Endothelial cell of umbilical vein (primary cell): Measurements from ENCODE around the gene CERS6.

Experiments
- CTCF ChIP-seq, 2 donors: IDR thresholded peaks; 1 replicate in 1 of 2; 2 replicates in 1 of 2; pipeline ENCODE4 v1.5.1; 2011; ENCODE audit warnings: low read length in 2 of 2, mild to moderate bottlenecking in 2 of 2, moderate library complexity in 2 of 2, control low read depth in 1 of 2, inconsistent platforms in 1 of 2, low read depth in 1 of 2; ENCODE audit not compliant: insufficient read depth in 1 of 2; ENCODE audit errors: extremely low read depth in 1 of 2
- EZH2 ChIP-seq: IDR thresholded peaks from 2 replicates; pipeline ENCODE4 v1.6.1; 2012; ENCODE audit warnings: borderline replicate concordance, low read depth, mild to moderate bottlenecking, moderate library complexity, low read length, inconsistent platforms; ENCODE audit not compliant: severe bottlenecking
- JUN ChIP-seq: IDR thresholded peaks from 2 replicates; pipeline ENCODE4 v1.6.1; 2011; ENCODE audit warnings: borderline replicate concordance, low read depth; ENCODE audit not compliant: insufficient read length, insufficient read depth
- POLR2A ChIP-seq: IDR thresholded peaks from 2 replicates; pipeline ENCODE4 v1.6.1; 2012; ENCODE audit warnings: low read depth, mild to moderate bottlenecking, control low read depth, low read length
- POLR2AphosphoS5 ChIP-seq: IDR thresholded peaks from 2 replicates; pipeline ENCODE4 v1.6.1; 2012; ENCODE audit warnings: low read depth, mild to moderate bottlenecking, control low read depth, low read length, moderate library complexity; ENCODE audit not compliant: insufficient read depth
- TF ChIP-seq, protein P1 (sequence below): IDR thresholded peaks from 2 replicates; pipeline ENCODE4 v1.6.1; 2011; ENCODE audit not compliant: insufficient read depth, insufficient read length

GRCh38 chr2:168584911-168585310 is 128.8 kb downstream of the CERS6 start:
- TF ChIP-seq, protein P1, sequence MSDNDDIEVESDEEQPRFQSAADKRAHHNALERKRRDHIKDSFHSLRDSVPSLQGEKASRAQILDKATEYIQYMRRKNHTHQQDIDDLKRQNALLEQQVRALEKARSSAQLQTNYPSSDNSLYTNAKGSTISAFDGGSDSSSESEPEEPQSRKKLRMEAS, result no peak
- TF ChIP-seq CTCF (IDR thresholded peaks at IDR 0.05; ENCODE audit: extremely low read depth in 1 of 2, insufficient read depth in 1 of 2, low read depth in 1 of 2, low read length in 2 of 2) (no peak), POLR2AphosphoS5 (no peak), EZH2 (no peak), JUN (no peak), POLR2A (no peak)
